Measurements from ENCODE around the gene DCHS1.

DCHS1 gene

GRCh38 chr11:6674862-6675261 lies 19.3 kb upstream of the DCHS1 start:
- DNase-seq (ENCODE audit: low read depth), result no peak
- H3K4me3 ChIP-seq (ENCODE audit: low read depth, low read length), result no peak overlapping the region

- H3K4me3 ChIP-seq (ENCODE audit: low read depth, low read length), result no peak overlapping the region
- no peak for DNase-seq (ENCODE audit: low read depth)
These were observed 18.6 kb upstream of the DCHS1 start for GRCh38 chr11:6674219-6674597.

- DNase-seq (ENCODE audit: low read depth), result no peak
- H3K4me3 ChIP-seq (ENCODE audit: low read depth, low read length), result no peak overlapping the region
These were observed 18.1 kb upstream of the DCHS1 start for GRCh38 chr11:6673523-6674218.

- no peak for DNase-seq (ENCODE audit: low read depth)
- H3K4me3 ChIP-seq (ENCODE audit: low read depth, low read length), result no peak overlapping the region
These were observed 16.4 kb upstream of the DCHS1 start for GRCh38 chr11:6671991-6672390.

GRCh38 chr11:6670202-6670830 lies 14.7 kb upstream of the DCHS1 start:
- no peak for DNase-seq (ENCODE audit: low read depth)
- H3K4me3 ChIP-seq (ENCODE audit: low read depth, low read length), result no peak overlapping the region

- DNase-seq (ENCODE audit: low read depth), result no peak
These were observed 12.2 kb upstream of the DCHS1 start for GRCh38 chr11:6667733-6668374.

GRCh38 chr11:6666302-6667183 lies 10.9 kb upstream of the DCHS1 start:
- no peak for DNase-seq (ENCODE audit: low read depth)
- no peak overlapping the region for H3K4me3 ChIP-seq (ENCODE audit: low read depth, low read length)

More at GRCh38 chr11:6667733-6668374, 12.2 kb upstream of the DCHS1 start:
- no peak overlapping the region for H3K4me3 ChIP-seq (ENCODE audit: low read depth, low read length)

- no peak overlapping the region for H3K4me3 ChIP-seq (ENCODE audit: low read depth, low read length)
- DNase-seq (ENCODE audit: low read depth), result no peak
These were observed 8.9 kb upstream of the DCHS1 start for GRCh38 chr11:6664551-6664950.

- no peak for DNase-seq (ENCODE audit: low read depth)
- no peak overlapping the region for H3K4me3 ChIP-seq (ENCODE audit: low read depth, low read length)
These were observed 8.3 kb upstream of the DCHS1 start for GRCh38 chr11:6663794-6664469.

GRCh38 chr11:6660712-6661111 lies 5.1 kb upstream of the DCHS1 start:
- no peak for DNase-seq (ENCODE audit: low read depth)
- no peak overlapping the region for H3K4me3 ChIP-seq (ENCODE audit: low read depth, low read length)

GRCh38 chr11:6658647-6659046 lies 3.0 kb upstream of the DCHS1 start:
- H3K4me3 ChIP-seq (ENCODE audit: low read depth, low read length), result no peak overlapping the region
- no peak for DNase-seq (ENCODE audit: low read depth)

- no peak overlapping the region for H3K4me3 ChIP-seq (ENCODE audit: low read depth, low read length)
- DNase-seq (ENCODE audit: low read depth), result no peak
These were observed 1.7 kb upstream of the DCHS1 start for GRCh38 chr11:6657346-6657745.

- no peak for DNase-seq (ENCODE audit: low read depth)
- no peak overlapping the region for H3K4me3 ChIP-seq (ENCODE audit: low read depth, low read length)
These were observed 1.3 kb upstream of the DCHS1 start for GRCh38 chr11:6656936-6657335.

GRCh38 chr11:6656584-6656915 lies 941 bp upstream of the DCHS1 start:
- DNase-seq (ENCODE audit: low read depth), result no peak
- peak overlapping the region; percentile 44 for H3K4me3 ChIP-seq (ENCODE audit: low read depth, low read length)

GRCh38 chr11:6655020-6655789 lies 404 bp downstream of the DCHS1 start:
- no peak for DNase-seq (ENCODE audit: low read depth)
- peak overlapping the region; percentile 39 for H3K4me3 ChIP-seq (ENCODE audit: low read depth, low read length)

- H3K4me3 ChIP-seq (ENCODE audit: low read depth, low read length), result peak overlapping the region; percentile 39
These were observed 1.2 kb downstream of the DCHS1 start for GRCh38 chr11:6654281-6655019.

GRCh38 chr11:6653656-6654055 lies 2.0 kb downstream of the DCHS1 start:
- DNase-seq (ENCODE audit: low read depth), result no peak
- H3K4me3 ChIP-seq (ENCODE audit: low read depth, low read length), result no peak overlapping the region

More at GRCh38 chr11:6654281-6655019, 1.2 kb downstream of the DCHS1 start:
- no peak for DNase-seq (ENCODE audit: low read depth)

- no peak for DNase-seq (ENCODE audit: low read depth)
- H3K4me3 ChIP-seq (ENCODE audit: low read depth, low read length), result no peak overlapping the region
These were observed 2.5 kb downstream of the DCHS1 start for GRCh38 chr11:6653097-6653496.

All from skeletal muscle cell (primary cell).